MM.1S (cell line): ENCODE measurements around the gene SLCO3A1.

Source experiments
- DNase-seq: peaks from one replicate; pipeline ENCODE4 v3.0.0-alpha.2; 2015
- H2AFZ ChIP-seq: fragments of 300-600 bp; sonication (generic); 2 replicates; pipeline ENCODE4 v1.6.0; 2016; ENCODE audit warnings: antibody characterized with exemption, low read length
- H3F3A ChIP-seq: fragments of 300-600 bp; sonication (generic); 2 replicates; pipeline ENCODE4 v1.6.1; 2016; ENCODE audit warnings: mild to moderate bottlenecking, antibody characterized with exemption, low read length, moderate library complexity, mixed read lengths; ENCODE audit not compliant: insufficient read depth
- H3K27ac ChIP-seq: fragments of 300-600 bp; sonication (generic); 2 replicates; pipeline ENCODE4 v1.5.1; 2016; ENCODE audit warnings: mild to moderate bottlenecking, low read length
- H3K27me3 ChIP-seq: fragments of 300-600 bp; sonication (generic); replicated peaks from 2 replicates; pipeline ENCODE4 v1.6.0; 2016; ENCODE audit warnings: low read length; ENCODE audit not compliant: insufficient read depth
- H3K36me3 ChIP-seq: fragments of 300-600 bp; sonication (generic); replicated peaks from 2 replicates; pipeline ENCODE4 v1.6.1; 2016; ENCODE audit warnings: mild to moderate bottlenecking, low read length, mixed read lengths; ENCODE audit not compliant: insufficient read depth
- H3K4me1 ChIP-seq: fragments of 300-600 bp; sonication (generic); 2 replicates; pipeline ENCODE4 v1.6.1; 2016; ENCODE audit warnings: low read length, mixed read lengths
- H3K4me2 ChIP-seq: fragments of 300-600 bp; sonication (generic); 2 replicates; pipeline ENCODE4 v1.6.0; 2016; ENCODE audit warnings: low read depth, low read length
- H3K4me3 ChIP-seq: fragments of 300-600 bp; sonication (generic); 2 replicates; pipeline ENCODE4 v1.5.1; 2016; ENCODE audit warnings: low read length, mixed read lengths
- H3K79me2 ChIP-seq: fragments of 300-600 bp; sonication (generic); 2 replicates; pipeline ENCODE4 v1.6.1; 2016; ENCODE audit warnings: mixed run types, low read length, mixed read lengths
- H3K9ac ChIP-seq: fragments of 300-600 bp; sonication (generic); 2 replicates; pipeline ENCODE4 v1.6.1; 2016; ENCODE audit warnings: low read length, mixed read lengths
- H3K9me2 ChIP-seq: fragments of 300-600 bp; sonication (generic); replicated peaks from 2 replicates; pipeline ENCODE4 v1.6.1; 2016; ENCODE audit warnings: mild to moderate bottlenecking, low read length, mixed read lengths; ENCODE audit not compliant: insufficient read depth
- H3K9me3 ChIP-seq: fragments of 300-600 bp; sonication (generic); replicated peaks from 2 replicates; pipeline ENCODE4 v1.6.1; 2016; ENCODE audit warnings: mild to moderate bottlenecking, low read length, mixed read lengths; ENCODE audit not compliant: insufficient read depth
- H4K20me1 ChIP-seq: fragments of 300-600 bp; sonication (generic); 2 replicates; pipeline ENCODE4 v1.6.1; 2016; ENCODE audit warnings: mild to moderate bottlenecking, low read length, moderate library complexity, mixed read lengths; ENCODE audit not compliant: insufficient read depth
- EZH2 ChIP-seq: fragments of 300-600 bp; sonication (generic); optimal IDR thresholded peaks from 2 replicates; pipeline ENCODE3; 2017; ENCODE audit warnings: low read depth, mild to moderate bottlenecking, antibody characterized with exemption, low read length, mixed read lengths
- EZH2phosphoT487 ChIP-seq: fragments of 300-600 bp; sonication (generic); IDR thresholded peaks from 2 replicates; pipeline ENCODE4 v1.6.1; 2018; ENCODE audit warnings: antibody characterized with exemption, low read length
- TF ChIP-seq, protein P1 (sequence below): fragments of 300-600 bp; sonication (generic); IDR thresholded peaks from 2 replicates; pipeline ENCODE4 v1.5.1; 2016; ENCODE audit warnings: antibody characterized with exemption, low read length, mixed read lengths

Gene SLCO3A1

DNA sequence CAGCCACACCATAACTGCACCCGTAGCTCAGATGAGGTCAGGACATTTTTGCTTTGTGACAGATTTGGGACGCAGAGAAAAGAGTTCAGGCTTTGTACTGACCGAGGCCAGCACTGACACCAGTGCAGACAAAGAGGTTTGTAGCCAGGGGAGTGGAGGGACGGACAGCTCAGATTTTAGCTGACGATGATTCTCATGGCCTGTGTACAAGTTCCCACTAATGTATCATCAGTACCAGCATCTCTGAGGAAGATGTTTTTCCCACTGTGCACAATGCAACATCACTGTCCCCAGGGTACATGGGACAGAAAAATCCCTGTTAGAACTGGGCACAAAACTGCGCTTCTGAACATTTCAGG is 112.7 kb downstream of the SLCO3A1 start:
- no peaks in the 10 kb centered on the region for H4K20me1 ChIP-seq
- H3K27ac ChIP-seq, result no peak overlapping the region
- no peaks in the 10 kb centered on the region for H3K27me3 ChIP-seq
- no peaks in the 10 kb centered on the region for H3K4me1 ChIP-seq
- H3K79me2 ChIP-seq, result no peaks in the 10 kb centered on the region
- H3K9me2 ChIP-seq, result no peaks in the 10 kb centered on the region
- H3K9ac ChIP-seq, result no peak overlapping the region
- H2AFZ ChIP-seq, result no peak overlapping the region
- no peaks in the 10 kb centered on the region for H3K9me3 ChIP-seq
- no peaks in the 10 kb centered on the region for H3K36me3 ChIP-seq
- H3K4me2 ChIP-seq, result no peak overlapping the region
- no peak overlapping the region for H3K4me3 ChIP-seq
- TF ChIP-seq EZH2phosphoT487 (no peak), EZH2 (no peak)
- TF ChIP-seq, protein P1, sequence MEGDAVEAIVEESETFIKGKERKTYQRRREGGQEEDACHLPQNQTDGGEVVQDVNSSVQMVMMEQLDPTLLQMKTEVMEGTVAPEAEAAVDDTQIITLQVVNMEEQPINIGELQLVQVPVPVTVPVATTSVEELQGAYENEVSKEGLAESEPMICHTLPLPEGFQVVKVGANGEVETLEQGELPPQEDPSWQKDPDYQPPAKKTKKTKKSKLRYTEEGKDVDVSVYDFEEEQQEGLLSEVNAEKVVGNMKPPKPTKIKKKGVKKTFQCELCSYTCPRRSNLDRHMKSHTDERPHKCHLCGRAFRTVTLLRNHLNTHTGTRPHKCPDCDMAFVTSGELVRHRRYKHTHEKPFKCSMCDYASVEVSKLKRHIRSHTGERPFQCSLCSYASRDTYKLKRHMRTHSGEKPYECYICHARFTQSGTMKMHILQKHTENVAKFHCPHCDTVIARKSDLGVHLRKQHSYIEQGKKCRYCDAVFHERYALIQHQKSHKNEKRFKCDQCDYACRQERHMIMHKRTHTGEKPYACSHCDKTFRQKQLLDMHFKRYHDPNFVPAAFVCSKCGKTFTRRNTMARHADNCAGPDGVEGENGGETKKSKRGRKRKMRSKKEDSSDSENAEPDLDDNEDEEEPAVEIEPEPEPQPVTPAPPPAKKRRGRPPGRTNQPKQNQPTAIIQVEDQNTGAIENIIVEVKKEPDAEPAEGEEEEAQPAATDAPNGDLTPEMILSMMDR, result no peak
- no peaks in the 10 kb centered on the region for H3F3A ChIP-seq
- DNase-seq, result no peak

DNA sequence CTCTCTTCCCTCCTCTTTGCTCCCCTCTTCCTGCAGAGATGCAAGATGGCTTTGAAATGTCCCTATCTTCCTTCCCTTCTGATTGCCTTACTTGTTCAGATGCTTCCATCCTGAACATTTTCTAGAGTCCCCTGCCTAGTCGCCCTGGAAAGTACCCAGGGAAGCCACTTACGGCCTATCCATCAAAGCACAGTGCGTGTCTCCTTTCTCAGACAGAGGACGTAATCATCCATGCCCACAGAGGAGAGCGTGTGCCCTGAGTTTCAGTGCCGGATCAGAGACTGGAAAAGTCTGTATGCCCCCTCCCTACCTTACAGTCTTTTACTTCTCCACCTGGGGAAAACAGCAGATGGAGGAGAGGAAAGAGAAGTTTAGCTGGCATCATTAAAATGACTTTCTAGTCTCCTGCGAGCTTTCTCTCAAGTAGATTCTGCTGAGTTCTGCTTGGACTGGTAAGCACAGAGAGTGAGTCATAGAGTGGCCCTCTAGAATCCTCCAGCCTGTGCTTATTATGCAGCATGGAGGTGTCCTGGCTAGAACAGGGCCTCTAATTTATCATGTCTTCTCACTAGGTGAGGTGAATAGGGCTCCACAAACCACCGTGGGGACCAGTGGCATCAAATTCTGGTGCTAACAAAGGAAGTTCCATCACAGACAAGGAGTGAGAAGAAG is 114.6 kb downstream of the SLCO3A1 start:
- Histone ChIP-seq H3K4me3 (no peak overlapping the region), H3K9me3 (no peaks in the 10 kb centered on the region), H3K36me3 (no peaks in the 10 kb centered on the region), H3K27me3 (no peaks in the 10 kb centered on the region), H3K4me1 (no peaks in the 10 kb centered on the region), H3K27ac (no peak overlapping the region), H3K9me2 (no peaks in the 10 kb centered on the region), H4K20me1 (no peaks in the 10 kb centered on the region), H3K79me2 (no peaks in the 10 kb centered on the region), H3K4me2 (no peak overlapping the region), H2AFZ (no peak overlapping the region), H3F3A (no peaks in the 10 kb centered on the region), H3K9ac (no peak overlapping the region)
- TF ChIP-seq EZH2phosphoT487, result no peak
- TF ChIP-seq, protein P1, result no peak
- TF ChIP-seq EZH2, result no peak
- no peak for DNase-seq

DNA sequence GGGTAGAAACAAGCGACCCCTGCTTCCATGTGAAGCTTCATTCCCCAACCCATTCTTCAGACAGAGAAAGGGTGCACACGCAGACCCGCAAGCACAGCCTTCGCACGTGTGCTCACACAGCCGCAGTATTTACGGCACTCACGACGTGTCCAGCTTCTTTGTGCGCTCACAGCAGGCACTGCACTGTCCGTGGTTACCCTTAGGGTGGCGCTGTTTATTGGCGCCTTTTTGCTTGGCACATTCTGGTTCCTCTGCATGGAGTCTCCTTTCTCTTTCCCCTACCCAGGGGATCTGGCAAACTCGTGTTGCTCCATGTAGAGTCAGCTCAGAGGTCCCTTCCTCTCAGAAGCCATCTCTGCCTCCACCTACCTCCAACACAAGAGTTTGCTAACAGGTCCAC is 115.1 kb downstream of the SLCO3A1 start:
- no peak overlapping the region for H3K4me2 ChIP-seq
- H4K20me1 ChIP-seq, result no peaks in the 10 kb centered on the region
- no peaks in the 10 kb centered on the region for H3K27me3 ChIP-seq
- TF ChIP-seq EZH2, result no peak
- TF ChIP-seq, protein P1, result no peak
- TF ChIP-seq EZH2phosphoT487, result no peak
- no peaks in the 10 kb centered on the region for H3F3A ChIP-seq
- no peaks in the 10 kb centered on the region for H3K9me3 ChIP-seq
- no peaks in the 10 kb centered on the region for H3K79me2 ChIP-seq
- no peak overlapping the region for H2AFZ ChIP-seq
- H3K36me3 ChIP-seq, result no peaks in the 10 kb centered on the region
- no peaks in the 10 kb centered on the region for H3K4me1 ChIP-seq
- no peaks in the 10 kb centered on the region for H3K9me2 ChIP-seq
- H3K27ac ChIP-seq, result no peak overlapping the region
- H3K9ac ChIP-seq, result no peak overlapping the region
- no peak for DNase-seq
- H3K4me3 ChIP-seq, result no peak overlapping the region
